Prostate gland (tissue), 2 donors: ENCODE data around the gene ARHGAP45. TPM values are rescaled to one million over a fixed set of nuclear protein-coding genes. Genes with fewer than 3 reads are reported as not detected.

Experiments used
- DNase-seq: peaks from one replicate; pipeline ENCODE4 v3.0.0-alpha.2; 2019; ENCODE audit warnings: low spot score
- H3K27ac ChIP-seq, 2 donors: fragments of 200-600 bp; sonication (generic); 2 replicates each; pipeline ENCODE4 v1.5.1; 2017 to 2019
- H3K27me3 ChIP-seq: fragments of 200-600 bp; sonication (generic); replicated peaks from 2 replicates; pipeline ENCODE4 v1.5.1; 2019; ENCODE audit not compliant: insufficient read depth
- H3K36me3 ChIP-seq, 2 donors: fragments of 200-600 bp; sonication (generic); 1 replicate in 1 of 2; 2 replicates in 1 of 2; pipeline versions ENCODE4 v1.5.1 to v1.8.1; 2017 to 2019
- H3K4me1 ChIP-seq: fragments of 200-600 bp; sonication (generic); replicated peaks from 2 replicates; pipeline ENCODE4 v1.5.1; 2019
- H3K4me3 ChIP-seq, 2 donors: fragments of 200-600 bp; sonication (generic); 2 replicates each; pipeline ENCODE4 v1.5.1; 2017 to 2019
- H3K9me3 ChIP-seq: fragments of 200-600 bp; sonication (generic); 2 replicates; pipeline ENCODE4 v1.5.1; 2017
- POLR2A ChIP-seq: fragments of 450-650 bp; IDR thresholded peaks from one replicate; pipeline ENCODE4 v1.6.1; 2016; ENCODE audit warnings: antibody characterized with exemption, mild to moderate bottlenecking
- POLR2AphosphoS5 ChIP-seq: sonication (generic); formaldehyde crosslinking; IDR thresholded peaks from one replicate; pipeline ENCODE4 v1.6.1; 2017; ENCODE audit warnings: antibody characterized with exemption
- WGBS: methylation state at CpG from one replicate; pipeline ENCODE4 v1.1.5; 2018; 5-methylcytosine and 5-hydroxymethylcytosine counted together
- intact Hi-C: fragments of 100-400 bp; cut with DNase I; formaldehyde crosslinking; loops from one replicate; pipeline ENCODE4 v1.14.2; 2022
- total RNA-seq, 2 donors: library from RNA; depleted of rRNA; stranded (reverse); fragments of >200 nt; gene quantifications; one replicate each; pipeline ENCODE4 v1.1.0, GENCODE V29; 2016
- TF ChIP-seq, protein P1 (sequence below), 4 experiments: fragments of 200-600 bp in 2 of 4; fragments of 450-650 bp in 2 of 4; sonication (generic) in 2 of 4; IDR thresholded peaks; 1 replicate in 3 of 4; 2 replicates in 1 of 4; pipeline ENCODE4 v1.5.1; 2016 to 2019; ENCODE audit warnings: antibody characterized with exemption in 4 of 4, mild to moderate bottlenecking in 2 of 4, moderate library complexity in 2 of 4

The ARHGAP45 gene
- total RNA-seq, 2 donors from 2014 or later = 8.9 to 26.2 TPM

DNA sequence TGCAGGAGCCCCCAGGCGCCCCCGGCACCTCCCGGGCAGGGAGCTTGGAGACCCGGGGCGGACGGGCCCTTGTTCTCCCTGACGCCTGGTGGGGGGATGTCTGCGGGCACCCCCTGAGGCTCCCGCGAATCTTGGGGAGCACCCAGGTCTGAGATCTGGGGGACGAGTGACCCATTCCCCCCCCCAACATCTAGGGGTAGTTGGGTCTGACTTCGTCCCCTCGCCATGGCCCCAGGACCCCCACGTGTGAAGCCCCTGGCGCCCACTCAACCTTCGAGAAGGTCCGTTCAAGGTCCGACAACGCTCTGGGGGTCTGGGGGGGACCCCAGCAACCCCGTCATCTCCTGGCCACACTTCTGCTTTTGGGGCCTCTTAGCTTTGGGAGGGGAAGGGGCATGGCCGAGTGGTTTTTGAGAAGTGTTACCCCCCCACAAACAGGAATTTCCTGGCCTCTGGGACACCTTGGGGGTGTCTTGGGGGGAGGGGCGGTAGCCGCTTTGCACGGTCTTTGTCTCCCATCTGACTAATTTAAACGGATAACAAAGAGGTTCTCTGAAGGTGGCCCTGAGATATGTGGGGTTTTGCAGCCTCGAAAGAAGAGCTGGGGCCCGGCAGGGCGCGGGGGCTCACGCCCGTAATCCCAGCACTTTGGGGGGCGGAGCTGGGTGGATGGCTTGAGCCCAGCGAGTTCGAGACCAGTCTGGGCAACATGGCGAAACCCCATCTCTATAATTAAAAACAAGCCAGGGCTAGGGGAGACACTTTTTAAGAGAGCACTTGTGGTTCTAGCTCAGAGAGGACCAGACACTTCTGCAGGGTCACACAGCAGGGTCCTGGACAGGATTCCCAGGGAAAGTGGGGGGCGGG, 40.0 kb upstream of the ARHGAP45 start:
- 2% methylated on average over 31 of the region's 36 CpGs for WGBS
- intact Hi-C loops = no loop called here
- Histone ChIP-seq H3K27me3 (no peaks in the 10 kb centered on the region), H3K27ac (peak overlapping the region; percentile 98 to 99), H3K9me3 (no peaks in the 10 kb centered on the region), H3K36me3 (no peaks in the 10 kb centered on the region), H3K4me1 (peaks cover 2% of the 10 kb centered on the region), H3K4me3 (peak overlapping the region; percentile 97)
- DNase-seq = no peak
- TF ChIP-seq POLR2A (no peak), POLR2AphosphoS5 (peak; percentile 17)
- TF ChIP-seq, protein P1, sequence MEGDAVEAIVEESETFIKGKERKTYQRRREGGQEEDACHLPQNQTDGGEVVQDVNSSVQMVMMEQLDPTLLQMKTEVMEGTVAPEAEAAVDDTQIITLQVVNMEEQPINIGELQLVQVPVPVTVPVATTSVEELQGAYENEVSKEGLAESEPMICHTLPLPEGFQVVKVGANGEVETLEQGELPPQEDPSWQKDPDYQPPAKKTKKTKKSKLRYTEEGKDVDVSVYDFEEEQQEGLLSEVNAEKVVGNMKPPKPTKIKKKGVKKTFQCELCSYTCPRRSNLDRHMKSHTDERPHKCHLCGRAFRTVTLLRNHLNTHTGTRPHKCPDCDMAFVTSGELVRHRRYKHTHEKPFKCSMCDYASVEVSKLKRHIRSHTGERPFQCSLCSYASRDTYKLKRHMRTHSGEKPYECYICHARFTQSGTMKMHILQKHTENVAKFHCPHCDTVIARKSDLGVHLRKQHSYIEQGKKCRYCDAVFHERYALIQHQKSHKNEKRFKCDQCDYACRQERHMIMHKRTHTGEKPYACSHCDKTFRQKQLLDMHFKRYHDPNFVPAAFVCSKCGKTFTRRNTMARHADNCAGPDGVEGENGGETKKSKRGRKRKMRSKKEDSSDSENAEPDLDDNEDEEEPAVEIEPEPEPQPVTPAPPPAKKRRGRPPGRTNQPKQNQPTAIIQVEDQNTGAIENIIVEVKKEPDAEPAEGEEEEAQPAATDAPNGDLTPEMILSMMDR (IDR thresholded peaks at IDR 0.05) = no peak

DNA sequence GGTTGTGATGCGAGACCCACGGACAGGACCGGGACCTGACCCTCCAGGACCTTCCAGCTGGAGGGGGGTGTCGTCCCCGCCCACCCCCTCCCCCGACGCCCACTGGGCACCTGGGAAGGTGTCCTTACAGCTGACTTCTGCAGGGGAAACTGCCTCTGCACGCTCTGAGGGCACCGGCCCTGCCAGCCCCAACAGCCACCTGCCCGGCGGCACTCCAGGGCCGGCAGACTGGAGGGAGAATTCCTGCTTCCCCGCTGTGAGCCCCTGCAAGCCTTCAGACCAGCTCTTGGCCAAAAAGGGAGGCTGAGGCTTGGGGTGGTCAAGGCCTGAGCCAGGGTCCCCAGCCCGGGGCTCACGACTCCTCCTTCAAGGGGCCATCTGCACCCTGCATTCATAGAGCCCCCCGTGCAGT, 39.3 kb upstream of the ARHGAP45 start:
- Histone ChIP-seq H3K36me3 (peaks cover 0 to 6% of the 10 kb centered on the region in 2 donors), H3K9me3 (no peaks in the 10 kb centered on the region), H3K27me3 (no peaks in the 10 kb centered on the region), H3K27ac (peak overlapping the region; percentile 98 to 99), H3K4me3 (peak overlapping the region; percentile 97), H3K4me1 (peaks cover 2% of the 10 kb centered on the region)
- TF ChIP-seq POLR2AphosphoS5 (no peak), POLR2A (no peak)
- TF ChIP-seq, protein P1 (IDR thresholded peaks at IDR 0.05) = no peak
- DNase-seq = no peak
- 7% methylated on average over 12 of the region's 16 CpGs for WGBS
- intact Hi-C loops = loop anchor here (2.0 kb wide), 1 partner anchor 73 kb away; no protein-coding TSS in a partner anchor

DNA sequence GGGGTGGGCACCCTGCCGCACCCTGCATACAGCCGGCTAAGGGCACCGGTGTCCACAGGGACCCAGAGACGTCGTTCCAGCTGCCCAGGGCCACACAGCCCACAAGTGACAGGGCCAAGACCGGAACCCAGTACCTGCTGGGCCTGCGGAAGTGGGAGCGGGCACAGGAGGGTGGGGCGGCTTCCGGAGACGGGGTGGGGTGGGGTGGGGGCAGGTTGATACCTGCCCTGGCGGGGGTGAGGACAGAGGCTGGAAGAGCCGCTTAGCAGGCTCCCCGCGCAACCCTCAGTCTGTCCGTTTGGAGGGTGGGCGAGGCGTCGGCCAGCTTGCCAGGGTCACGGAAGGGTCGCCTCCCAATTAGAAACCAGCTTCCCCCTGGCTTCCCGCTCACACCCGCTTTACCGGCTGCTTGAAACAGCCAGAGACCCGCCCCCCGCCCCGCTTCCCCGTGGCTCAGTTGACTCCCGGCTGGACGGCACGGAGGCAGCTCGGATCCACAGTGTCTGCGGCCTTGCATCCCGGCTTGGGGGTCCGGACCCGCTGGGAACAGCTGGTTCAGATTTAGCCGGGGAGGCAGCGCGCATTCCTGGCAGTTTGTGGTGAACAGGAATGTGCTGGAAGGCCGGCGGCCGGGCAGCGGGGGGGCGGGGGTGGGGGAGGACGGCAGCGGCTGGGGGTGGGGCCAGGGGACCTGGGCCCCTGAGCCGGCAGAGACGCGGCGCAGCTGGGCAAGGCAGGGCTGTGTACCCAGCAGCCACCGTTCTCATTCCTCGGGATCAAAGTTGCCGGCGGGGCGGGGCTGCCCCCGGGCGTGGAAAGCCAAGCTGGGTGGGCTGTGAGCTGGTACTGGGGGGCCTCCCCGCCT, 38.7 kb upstream of the ARHGAP45 start:
- DNase-seq = peak; percentile 75
- no peaks in the 10 kb centered on the region for H3K27me3 ChIP-seq
- WGBS = 2% methylated on average over 32 of the region's 58 CpGs
- TF ChIP-seq POLR2A = peak; percentile 68
- TF ChIP-seq, protein P1 (IDR thresholded peaks at IDR 0.05) = no peak
- no peaks in the 10 kb centered on the region for H3K9me3 ChIP-seq
- peaks cover 1 to 12% of the 10 kb centered on the region in 2 donors for H3K36me3 ChIP-seq
- H3K4me1 ChIP-seq = peaks cover 2% of the 10 kb centered on the region
- intact Hi-C loops = loop anchor here (2.0 kb wide), 1 partner anchor 73 kb away; no protein-coding TSS in a partner anchor
- peak overlapping the region; percentile 98 to 99 for H3K27ac ChIP-seq
- H3K4me3 ChIP-seq = peak overlapping the region; percentile 97

DNA sequence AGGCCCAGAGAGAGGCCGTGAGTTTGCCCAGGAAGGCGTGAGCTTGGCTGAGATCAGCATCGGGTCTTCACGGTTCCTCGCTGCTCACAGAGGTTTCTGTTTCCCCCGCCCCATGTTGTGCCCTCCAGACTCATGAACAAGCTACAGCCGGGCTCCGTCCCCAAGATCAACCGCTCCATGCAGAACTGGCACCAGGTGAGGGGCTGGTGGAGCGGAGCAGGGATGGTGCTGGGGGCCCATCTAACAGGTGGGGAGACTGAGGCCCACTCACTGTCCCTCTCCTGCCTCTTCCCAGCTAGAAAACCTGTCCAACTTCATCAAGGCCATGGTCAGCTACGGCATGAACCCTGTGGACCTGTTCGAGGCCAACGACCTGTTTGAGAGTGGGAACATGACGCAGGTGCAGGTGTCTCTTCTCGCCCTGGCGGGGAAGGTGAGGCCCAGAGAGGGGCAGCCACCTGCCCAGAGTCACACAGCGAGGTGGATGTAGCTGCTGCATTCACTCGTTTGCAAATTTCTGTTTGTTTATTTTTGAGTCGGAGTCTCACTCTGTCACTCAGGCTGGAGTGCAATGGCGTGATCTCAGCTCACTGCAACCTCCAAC, 34.6 kb upstream of the ARHGAP45 start:
- H3K4me1 ChIP-seq = peaks cover 2% of the 10 kb centered on the region
- H3K9me3 ChIP-seq = no peaks in the 10 kb centered on the region
- DNase-seq = no peak
- H3K36me3 ChIP-seq = peaks cover 2 to 13% of the 10 kb centered on the region in 2 donors
- no peak overlapping the region for H3K27ac ChIP-seq
- H3K4me3 ChIP-seq = no peak overlapping the region
- intact Hi-C loops = loop anchor here (10.0 kb wide), 1 partner anchor 212 kb away; the partner anchor contains the start of genes ATP5F1D and MIDN
- H3K27me3 ChIP-seq = no peaks in the 10 kb centered on the region
- no peak for TF ChIP-seq POLR2A
- TF ChIP-seq, protein P1 (IDR thresholded peaks at IDR 0.05) = no peak
- TF ChIP-seq POLR2AphosphoS5 = no peak
- 83% methylated on average over 20 of the region's 20 CpGs for WGBS
